GM12878 (cell line): ENCODE measurements around the gene MTHFD1. TPM values are rescaled to one million over a fixed set of nuclear protein-coding genes. Genes with fewer than 3 reads are reported as not detected.

ENCODE experiments used
- BHLHE40 ChIP-seq, 2 experiments: fragments of 450-650 bp in 1 of 2; IDR thresholded peaks; 2 replicates each; pipeline ENCODE4 v1.6.1; 2011 to 2017; ENCODE audit warnings: low read depth in 2 of 2, borderline replicate concordance in 1 of 2, improper control_type of control experiment in 1 of 2, low read length in 1 of 2, mild to moderate bottlenecking in 1 of 2
- CREB1 ChIP-seq: IDR thresholded peaks from 2 replicates; pipeline ENCODE4 v1.6.1; 2012; ENCODE audit warnings: low read depth, mild to moderate bottlenecking, inconsistent platforms
- CREM ChIP-seq: IDR thresholded peaks from 2 replicates; pipeline ENCODE4 v1.6.1; 2014; ENCODE audit warnings: antibody characterized with exemption, low read depth
- EP300 ChIP-seq, 2 experiments: fragments of 150-350 bp in 1 of 2; IDR thresholded peaks; 2 replicates each; pipeline ENCODE4 v1.6.1; 2011 to 2012; ENCODE audit warnings: low read depth in 2 of 2, low read length in 2 of 2, borderline replicate concordance in 1 of 2, improper control_type of control experiment in 1 of 2, inconsistent platforms in 1 of 2; ENCODE audit not compliant: control insufficient read depth in 1 of 2
- GABPA ChIP-seq: IDR thresholded peaks from 2 replicates; pipeline ENCODE4 v1.6.1; 2014; ENCODE audit warnings: antibody characterized with exemption, low read depth, mild to moderate bottlenecking, inconsistent platforms
- GATAD2B ChIP-seq: fragments of 450-650 bp; conservative IDR thresholded peaks from 2 replicates; pipeline ENCODE4 v1.6.1; 2017; ENCODE audit warnings: low read depth, mild to moderate bottlenecking, moderate library complexity
- HDAC6 ChIP-seq: fragments of 200-600 bp; sonication (generic); IDR thresholded peaks from one replicate; pipeline ENCODE4 v1.8.0; 2017; ENCODE audit warnings: antibody characterized with exemption; ENCODE audit not compliant: unreplicated experiment
- IRF5 ChIP-seq: fragments of 450-650 bp; IDR thresholded peaks from 2 replicates; pipeline ENCODE4 v1.6.1; 2017; ENCODE audit warnings: borderline replicate concordance
- LARP7 ChIP-seq: fragments of 450-650 bp; IDR thresholded peaks from 2 replicates; pipeline ENCODE4 v1.6.1; 2017; ENCODE audit warnings: mild to moderate bottlenecking
- MYC ChIP-seq: IDR thresholded peaks from 2 replicates; pipeline ENCODE4 v1.6.1; 2011; ENCODE audit warnings: mild to moderate bottlenecking, low read length, moderate library complexity, inconsistent platforms; ENCODE audit not compliant: insufficient read depth, insufficient replicate concordance, insufficient read length, severe bottlenecking
- PKNOX1 ChIP-seq: fragments of 450-650 bp; IDR thresholded peaks from 2 replicates; pipeline ENCODE4 v1.6.1; 2016; ENCODE audit warnings: mild to moderate bottlenecking
- POLR2AphosphoS2 ChIP-seq: IDR thresholded peaks from 2 replicates; pipeline ENCODE4 v1.6.1; 2011; ENCODE audit warnings: low read depth, mild to moderate bottlenecking, low read length, improper control_type of control experiment, moderate library complexity
- RELB ChIP-seq: fragments of 450-650 bp; IDR thresholded peaks from 2 replicates; pipeline ENCODE4 v1.6.1; 2017; ENCODE audit warnings: low read depth, mild to moderate bottlenecking, moderate library complexity
- RFX5 ChIP-seq: IDR thresholded peaks from 2 replicates; pipeline ENCODE4 v1.6.1; 2011; ENCODE audit warnings: low read depth, low read length, improper control_type of control experiment
- SIX5 ChIP-seq: IDR thresholded peaks from 2 replicates; pipeline ENCODE4 v1.6.1; 2011; ENCODE audit warnings: mild to moderate bottlenecking, low read depth, low read length, moderate library complexity; ENCODE audit not compliant: severe bottlenecking
- SUZ12 ChIP-seq: fragments of 200-600 bp; sonication (generic); IDR thresholded peaks from one replicate; pipeline ENCODE4 v1.6.1; 2018; ENCODE audit warnings: antibody characterized with exemption, mild to moderate bottlenecking; ENCODE audit not compliant: unreplicated experiment
- USF1 ChIP-seq: IDR thresholded peaks from 2 replicates; pipeline ENCODE4 v1.6.1; 2011; ENCODE audit warnings: borderline replicate concordance, low read depth, mild to moderate bottlenecking, moderate library complexity, mixed read lengths, low read length; ENCODE audit not compliant: insufficient read depth; ENCODE audit errors: extremely low read length
- YY1 ChIP-seq: IDR thresholded peaks from 2 replicates; pipeline ENCODE4 v1.6.1; 2011; ENCODE audit warnings: low read depth, mild to moderate bottlenecking, low read length
- ZBED1 ChIP-seq: IDR thresholded peaks from 2 replicates; pipeline ENCODE4 v1.6.1; 2016; ENCODE audit warnings: borderline replicate concordance
- ZBTB33 ChIP-seq: fragments of 450-650 bp; IDR thresholded peaks from 2 replicates; pipeline ENCODE4 v1.6.1; 2017; ENCODE audit warnings: mild to moderate bottlenecking
- polyA plus RNA-seq, 11 experiments: library from polyadenylated mRNA; depleted of rRNA in 4 of 11; unstranded in 6 of 11; stranded (reverse) in 5 of 11; fragments of >200 nt; fragmentation: Nextera tagmentation in 4 of 11; fragmentation: Illumina TruSeq in 1 of 11; extraction: Ambion mirVana in 4 of 11; extraction: Trizol in 1 of 11; gene quantifications; 1 replicate in 1 of 11; 2 replicates in 10 of 11; pipeline versions ENCODE4 v1.2.1 to v1.2.3, GENCODE V29; 2011 to 2016; ENCODE audit warnings: inconsistent platforms in 2 of 11, missing spikeins in 2 of 11, low read depth in 1 of 11
- total RNA-seq, 4 experiments: library from RNA; depleted of rRNA in 3 of 4; stranded (reverse); fragments of >200 nt in 3 of 4; fragmentation: Illumina TruSeq in 1 of 4; extraction: Trizol in 1 of 4; gene quantifications; 2 replicates each; pipeline versions ENCODE4 v1.2.1 to v1.2.3, GENCODE V29; 2013 to 2021

The MTHFD1 gene
- total and polyA plus RNA-seq, 10 of the 15 experiments (the other 5 are each of a cell fraction or from before 2014, with no cell fraction given), result 99.3 to 310 (median 173) TPM

GRCh38 chr14:64387782-64388532 lies at the start of gene MTHFD1 (continued):
- TF ChIP-seq IRF5 (no peak), PKNOX1 (peak; percentile 99), ZBED1 (no peak), ZBTB33 (no peak), MYC (no peak), GABPA (peak; percentile 68; the same call in 1 of the 2 replicates), CREM (no peak), POLR2AphosphoS2 (no peak), RFX5 (no peak), SUZ12 (no peak), GATAD2B (peak; percentile 9; the same call in 1 of the 2 replicates), HDAC6 (peak; percentile 20), YY1 (peak; percentile 53; the same call in 1 of the 2 replicates), CREB1 (peak; percentile 36; the same call in 1 of the 2 replicates), USF1 (peak; percentile 41), RELB (no peak; the same call in 1 of the 2 replicates), SIX5 (no peak), EP300 (IDR thresholded peaks at IDR 0.05; ENCODE audit: borderline replicate concordance in 1 of 2, control insufficient read depth in 1 of 2, low read depth in 2 of 2, low read length in 2 of 2) (0 out of 4 replicates have a peak, but pooled peaks of 1 of the 2 experiments have one; percentile 13), LARP7 (peak; percentile 15; the same call in 1 of the 2 replicates), BHLHE40 (IDR thresholded peaks at IDR 0.05; ENCODE audit: borderline replicate concordance in 1 of 2, low read depth in 2 of 2, low read length in 1 of 2) (peak in 1 of 2 experiments; percentile 73; a peak in 2 of 4 replicates)
